Prostate gland (tissue), 2 donors: ENCODE measurements around the gene MRPS27. TPM values are rescaled to one million over a fixed set of nuclear protein-coding genes. Genes with fewer than 3 reads are reported as not detected.

Source experiments
- DNase-seq: peaks from one replicate; pipeline ENCODE4 v3.0.0-alpha.2; 2019; ENCODE audit warnings: low spot score
- H3K27ac ChIP-seq, 2 donors: fragments of 200-600 bp; sonication (generic); 2 replicates each; pipeline ENCODE4 v1.5.1; 2017 to 2019
- H3K27me3 ChIP-seq: fragments of 200-600 bp; sonication (generic); replicated peaks from 2 replicates; pipeline ENCODE4 v1.5.1; 2019; ENCODE audit not compliant: insufficient read depth
- H3K36me3 ChIP-seq, 2 donors: fragments of 200-600 bp; sonication (generic); 1 replicate in 1 of 2; 2 replicates in 1 of 2; pipeline versions ENCODE4 v1.5.1 to v1.8.1; 2017 to 2019
- H3K4me1 ChIP-seq: fragments of 200-600 bp; sonication (generic); replicated peaks from 2 replicates; pipeline ENCODE4 v1.5.1; 2019
- H3K4me3 ChIP-seq, 2 donors: fragments of 200-600 bp; sonication (generic); 2 replicates each; pipeline ENCODE4 v1.5.1; 2017 to 2019
- H3K9me3 ChIP-seq: fragments of 200-600 bp; sonication (generic); 2 replicates; pipeline ENCODE4 v1.5.1; 2017
- CTCF ChIP-seq, 4 experiments: fragments of 200-600 bp in 2 of 4; fragments of 450-650 bp in 2 of 4; sonication (generic) in 2 of 4; IDR thresholded peaks; 1 replicate in 3 of 4; 2 replicates in 1 of 4; pipeline ENCODE4 v1.5.1; 2016 to 2019; ENCODE audit warnings: antibody characterized with exemption in 4 of 4, mild to moderate bottlenecking in 2 of 4, moderate library complexity in 2 of 4
- POLR2A ChIP-seq: fragments of 450-650 bp; IDR thresholded peaks from one replicate; pipeline ENCODE4 v1.6.1; 2016; ENCODE audit warnings: antibody characterized with exemption, mild to moderate bottlenecking
- POLR2AphosphoS5 ChIP-seq: sonication (generic); formaldehyde crosslinking; IDR thresholded peaks from one replicate; pipeline ENCODE4 v1.6.1; 2017; ENCODE audit warnings: antibody characterized with exemption
- WGBS: methylation state at CpG from one replicate; pipeline ENCODE4 v1.1.5; 2018; 5-methylcytosine and 5-hydroxymethylcytosine counted together
- intact Hi-C: fragments of 100-400 bp; cut with DNase I; formaldehyde crosslinking; loops from one replicate; pipeline ENCODE4 v1.14.2; 2022
- total RNA-seq, 2 donors: library from RNA; depleted of rRNA; stranded (reverse); fragments of >200 nt; gene quantifications; one replicate each; pipeline ENCODE4 v1.1.0, GENCODE V29; 2016

The MRPS27 gene
- total RNA-seq, 2 donors from 2014 or later = 43.3 to 51.1 TPM

DNA sequence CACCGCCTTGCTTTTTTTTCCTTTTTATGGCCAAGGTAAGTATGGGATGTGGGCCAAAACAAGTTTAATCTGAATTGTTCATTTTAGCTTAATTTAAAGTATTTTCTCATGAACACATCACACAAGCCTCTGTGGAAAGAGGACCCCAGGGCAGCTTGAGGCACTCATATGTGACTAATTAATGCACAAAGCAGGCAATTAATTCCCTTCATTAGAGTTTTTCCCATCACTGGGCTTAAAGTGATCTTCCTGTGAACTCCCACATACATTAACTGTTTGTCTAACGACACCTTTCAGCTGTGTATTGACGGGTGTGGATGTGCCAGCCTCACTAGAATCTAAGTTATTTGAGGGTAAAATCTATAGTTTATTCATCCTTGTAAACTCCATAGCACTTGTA, 103.3 kb downstream of the MRPS27 start:
- Histone ChIP-seq H3K36me3 (peaks cover 0 to 4% of the 10 kb centered on the region in 2 donors), H3K27ac (no peak overlapping the region), H3K4me3 (no peak overlapping the region), H3K27me3 (no peaks in the 10 kb centered on the region), H3K4me1 (no peaks in the 10 kb centered on the region), H3K9me3 (no peaks in the 10 kb centered on the region)
- no peak for TF ChIP-seq POLR2AphosphoS5
- intact Hi-C loops = no loop called here
- WGBS = 83% methylated on average over 3 of the region's 3 CpGs
- no peak for DNase-seq

DNA sequence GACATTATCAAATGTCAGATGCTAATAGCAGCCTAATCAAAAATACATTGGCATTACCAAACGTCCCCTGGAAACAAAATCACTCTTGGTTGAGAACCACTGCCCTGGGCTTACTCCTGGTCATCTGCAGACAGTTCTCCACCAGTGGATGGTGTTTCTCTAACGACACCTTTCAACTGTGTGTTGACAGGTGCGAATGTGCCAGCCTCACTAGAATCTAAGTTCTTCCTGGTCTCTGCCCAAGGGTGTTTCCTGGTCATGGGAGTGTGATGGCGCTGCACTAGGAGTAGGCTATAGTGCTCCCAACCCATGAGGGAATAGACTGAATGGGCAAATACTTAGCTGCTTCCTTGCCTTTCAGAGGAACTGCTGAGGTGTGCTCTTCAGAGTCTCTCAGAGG, 105.9 kb downstream of the MRPS27 start:
- Histone ChIP-seq H3K4me3 (no peak overlapping the region), H3K27ac (no peak overlapping the region), H3K4me1 (peaks cover 2% of the 10 kb centered on the region), H3K36me3 (no peaks in the 10 kb centered on the region), H3K9me3 (no peaks in the 10 kb centered on the region), H3K27me3 (no peaks in the 10 kb centered on the region)
- 93% methylated on average over 4 of the region's 4 CpGs for WGBS
- no peak for TF ChIP-seq CTCF (IDR thresholded peaks at IDR 0.05)
- no peak for TF ChIP-seq POLR2A
- no peak for TF ChIP-seq POLR2AphosphoS5
- DNase-seq = no peak
- intact Hi-C loops = no loop called here

- no peaks in the 10 kb centered on the region for H3K27me3 ChIP-seq
- peaks cover 2% of the 10 kb centered on the region for H3K4me1 ChIP-seq
- no peaks in the 10 kb centered on the region for H3K9me3 ChIP-seq
- no peak overlapping the region for H3K4me3 ChIP-seq
- no peaks in the 10 kb centered on the region for H3K36me3 ChIP-seq
- TF ChIP-seq CTCF (IDR thresholded peaks at IDR 0.05) (no peak), POLR2A (no peak), POLR2AphosphoS5 (no peak)
- no peak overlapping the region for H3K27ac ChIP-seq
- 96% methylated on average over 4 of the region's 4 CpGs for WGBS
- DNase-seq = no peak
- intact Hi-C loops = no loop called here
These were observed 106.6 kb downstream of the MRPS27 start for GRCh38 chr5:72213482-72213881.

- Histone ChIP-seq H3K9me3 (no peaks in the 10 kb centered on the region), H3K4me3 (no peak overlapping the region), H3K4me1 (peaks cover 2% of the 10 kb centered on the region), H3K36me3 (no peaks in the 10 kb centered on the region), H3K27ac (no peak overlapping the region), H3K27me3 (no peaks in the 10 kb centered on the region)
- DNase-seq = no peak
- intact Hi-C loops = no loop called here
- WGBS = 94% methylated on average over 2 of the region's 2 CpGs
- TF ChIP-seq CTCF (IDR thresholded peaks at IDR 0.05) = no peak
- no peak for TF ChIP-seq POLR2AphosphoS5
- no peak for TF ChIP-seq POLR2A
These were observed 107.9 kb downstream of the MRPS27 start for GRCh38 chr5:72212171-72212570.

GRCh38 chr5:72210888-72211678, 109.0 kb downstream of the MRPS27 start:
- peak; percentile 22 for DNase-seq
- Histone ChIP-seq H3K4me1 (peaks cover 2% of the 10 kb centered on the region), H3K9me3 (no peaks in the 10 kb centered on the region), H3K27me3 (no peaks in the 10 kb centered on the region), H3K4me3 (no peak overlapping the region), H3K27ac (peak overlapping the region; percentile 44 to 60), H3K36me3 (no peaks in the 10 kb centered on the region)
- WGBS = 44% methylated on average over 6 of the region's 6 CpGs
- TF ChIP-seq POLR2A (no peak), CTCF (IDR thresholded peaks at IDR 0.05) (no peak), POLR2AphosphoS5 (no peak)
- intact Hi-C loops = no loop called here
